Endometrial microvascular endothelial cells (primary cell): ENCODE measurements around the gene CTU1. TPM values are rescaled to one million over a fixed set of nuclear protein-coding genes. Genes with fewer than 3 reads are reported as not detected.

ENCODE experiments used
- in situ Hi-C: cut with HindIII; loops from 2 replicates; pipeline ENCODE4 v1.10.0; 2017; ENCODE audit warnings: low sequenced_read_pairs, low pct_unique_long_range_greater_than_20kb; ENCODE audit errors: inconsistent ontology term
- total RNA-seq: library from RNA; depleted of rRNA; stranded (reverse); fragments of >200 nt; gene quantifications from one replicate; pipeline ENCODE4 v1.2.3, GENCODE V29; 2015; ENCODE audit errors: inconsistent ontology term

CTU1 gene
- total RNA-seq, 1 donor from 2014 or later: 21.6 TPM

GRCh38 chr19:51135986-51136762 lies 28.0 kb upstream of the CTU1 start:
- in situ Hi-C loops: no loop called here

- in situ Hi-C loops: no loop called here
These were observed 26.8 kb upstream of the CTU1 start for GRCh38 chr19:51135004-51135403.

- in situ Hi-C loops: no loop called here
These were observed 23.8 kb upstream of the CTU1 start for GRCh38 chr19:51131780-51132680.

- in situ Hi-C loops: no loop called here
These were observed 21.5 kb upstream of the CTU1 start for GRCh38 chr19:51129716-51130115.

- in situ Hi-C loops: no loop called here
These were observed 20.0 kb upstream of the CTU1 start for GRCh38 chr19:51128227-51128626.

- in situ Hi-C loops: no loop called here
These were observed 19.5 kb upstream of the CTU1 start for GRCh38 chr19:51127755-51128154.

- in situ Hi-C loops: no loop called here
These were observed 18.8 kb upstream of the CTU1 start for GRCh38 chr19:51127032-51127431.

GRCh38 chr19:51125421-51126075 lies 17.3 kb upstream of the CTU1 start:
- in situ Hi-C loops: no loop called here

GRCh38 chr19:51124729-51125128 lies 16.5 kb upstream of the CTU1 start, which contains the start of gene SIGLEC9:
SIGLEC9 (plus strand) TSS chr19:51124906; CDS start chr19:51124975, 69 bp downstream.
- in situ Hi-C loops: no loop called here

- in situ Hi-C loops: no loop called here
These were observed 16.0 kb upstream of the CTU1 start for GRCh38 chr19:51124216-51124615.

- in situ Hi-C loops: no loop called here
These were observed 15.6 kb upstream of the CTU1 start for GRCh38 chr19:51123802-51124201.

- in situ Hi-C loops: no loop called here
These were observed 15.2 kb upstream of the CTU1 start for GRCh38 chr19:51123381-51123800.

- in situ Hi-C loops: no loop called here
These were observed 14.1 kb upstream of the CTU1 start for GRCh38 chr19:51122112-51122981.

- in situ Hi-C loops: no loop called here
These were observed 13.0 kb upstream of the CTU1 start for GRCh38 chr19:51121257-51121656.

- in situ Hi-C loops: no loop called here
These were observed 12.0 kb upstream of the CTU1 start for GRCh38 chr19:51120160-51120559.

- in situ Hi-C loops: no loop called here
These were observed 11.4 kb upstream of the CTU1 start for GRCh38 chr19:51119611-51120010.

- in situ Hi-C loops: no loop called here
These were observed 10.9 kb upstream of the CTU1 start for GRCh38 chr19:51119101-51119500.

GRCh38 chr19:51116736-51117286 lies 8.6 kb upstream of the CTU1 start:
- in situ Hi-C loops: no loop called here
